Measurements from ENCODE around the gene SSNA1.

- no peak for TF ChIP-seq CTCF (IDR thresholded peaks at IDR 0.05)
- no peak for TF ChIP-seq POLR2A (IDR thresholded peaks at IDR 0.05)
Observed at GRCh38 chr9:137179761-137180160, 8.7 kb upstream of the SSNA1 start.
